ENCODE results near the gene OVOL1.
A peak's percentile ranks its signal among the peaks of the same experiment; 100 is the strongest.

The OVOL1 gene

DNA sequence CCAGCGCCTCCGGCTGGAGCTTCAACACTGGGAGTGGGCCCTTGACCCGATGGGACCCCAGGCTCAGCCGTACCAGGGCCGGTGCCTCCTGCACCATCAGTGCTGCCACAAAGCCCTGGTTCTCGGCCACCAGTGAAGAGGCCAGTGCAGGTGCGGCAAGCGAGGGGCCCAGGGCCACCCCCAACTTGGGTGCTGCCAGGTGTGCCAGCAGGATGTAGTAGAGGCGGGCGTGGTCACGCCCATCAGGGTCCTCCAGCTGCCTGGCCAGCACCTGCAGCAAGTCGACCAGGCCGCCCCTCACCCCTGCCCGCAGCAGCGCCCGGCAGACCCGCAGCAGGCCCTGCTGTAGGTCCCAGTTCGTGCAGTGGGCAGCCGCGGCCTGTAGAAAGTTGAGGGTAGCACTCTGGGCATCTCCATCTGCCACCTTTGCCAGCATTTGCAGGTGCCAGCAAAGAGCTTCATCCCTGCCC lies 8.4 kb upstream of the OVOL1 start:
- peak in 1 of 2 experiments; percentile 2 for DNase-seq

DNA sequence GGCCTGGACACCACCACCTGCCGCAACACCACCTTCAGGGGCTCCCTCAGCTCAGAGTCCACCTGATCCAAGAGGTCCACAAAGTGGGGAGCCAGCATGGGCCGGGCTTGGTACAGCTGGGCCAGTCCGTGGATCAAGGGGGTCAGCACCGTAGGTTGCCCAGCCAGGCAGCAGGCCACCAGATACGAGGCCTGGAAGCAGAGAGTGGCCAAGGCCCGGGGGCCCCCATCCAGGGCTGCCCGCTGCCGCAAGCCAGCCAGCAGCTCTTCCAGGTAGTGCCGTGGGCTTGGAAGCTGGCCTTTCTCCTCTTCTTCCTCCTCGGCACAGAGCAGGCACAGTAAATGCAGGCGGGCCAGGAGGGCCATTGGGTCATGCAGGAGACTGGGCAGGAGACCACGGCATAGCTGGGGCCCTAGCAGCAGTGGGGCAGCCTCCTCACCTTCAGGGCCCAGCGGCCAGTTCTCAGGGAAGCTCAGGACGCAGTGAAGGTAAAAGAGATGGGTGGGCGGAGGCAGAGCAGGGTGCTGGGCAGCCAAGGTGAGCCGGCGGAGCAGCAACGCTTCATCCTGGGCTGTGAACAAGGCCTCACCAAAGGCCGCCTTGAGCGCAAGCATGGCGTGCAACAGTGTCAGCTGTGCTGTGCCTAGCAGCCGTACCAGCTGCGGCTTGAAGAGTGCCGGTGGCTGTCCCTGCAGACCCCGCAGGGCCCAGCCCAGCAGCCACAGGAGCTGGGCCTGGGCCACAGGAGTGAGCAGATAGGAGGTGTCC lies 7.8 kb upstream of the OVOL1 start:
- peak in 1 of 2 experiments; percentile 2 for DNase-seq

DNA sequence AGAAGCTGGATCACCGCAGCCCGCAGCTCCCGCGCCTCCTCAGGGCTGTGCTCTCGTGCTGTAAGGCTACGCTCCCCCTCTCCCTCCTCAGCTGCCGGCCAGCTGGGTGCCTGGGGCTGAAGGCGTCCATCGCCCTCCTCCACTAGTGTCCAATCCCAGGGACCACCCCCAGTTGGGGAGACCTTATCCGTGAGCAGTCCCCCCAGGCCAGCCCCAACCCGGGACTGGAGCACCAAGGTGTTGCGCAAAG lies 7.3 kb upstream of the OVOL1 start:
- DNase-seq = no peak

DNA sequence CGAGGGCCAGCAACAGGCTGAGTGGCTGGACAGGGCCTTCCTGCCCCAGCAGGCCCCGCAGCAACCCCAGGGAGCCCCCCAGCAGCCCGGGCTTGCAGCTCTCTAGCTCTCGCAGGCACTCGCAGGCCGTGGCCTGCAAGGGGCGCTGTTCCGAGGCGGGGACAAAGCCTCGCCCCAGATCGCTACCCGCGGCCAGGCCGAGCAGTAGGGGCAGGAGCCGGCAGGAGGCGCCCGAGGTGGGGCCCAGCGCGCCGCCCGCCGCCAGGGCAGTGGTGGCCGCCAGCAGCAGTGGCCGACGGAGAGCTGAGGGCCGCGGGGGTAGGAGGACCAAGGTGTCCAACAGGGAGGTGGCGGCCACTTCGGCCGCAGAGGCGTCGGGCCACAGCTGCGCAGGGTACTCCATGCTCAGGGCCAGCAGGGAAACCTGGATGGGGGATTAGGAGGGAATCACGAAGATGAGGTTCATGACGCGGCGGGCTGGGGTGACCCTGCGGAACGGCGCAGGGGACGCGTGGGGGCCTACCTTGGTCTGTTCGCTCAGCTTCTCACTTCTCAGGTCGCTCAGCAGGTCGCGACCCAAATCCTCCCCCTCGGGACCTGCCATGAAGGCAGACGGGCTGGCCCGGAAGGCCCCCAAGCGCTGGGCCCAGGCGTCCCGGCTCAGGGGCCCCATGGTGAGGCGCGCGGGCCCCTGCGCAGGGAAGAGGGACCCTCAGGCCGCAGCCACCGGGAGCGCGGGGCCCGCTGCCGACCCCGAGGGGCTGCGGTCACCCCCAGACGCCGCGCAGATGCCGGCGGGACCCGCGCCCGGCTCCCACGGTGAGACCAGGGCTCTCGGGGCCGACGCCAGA lies 6.7 kb upstream of the OVOL1 start:
- DNase-seq = peak; percentile 85 to 88

DNA sequence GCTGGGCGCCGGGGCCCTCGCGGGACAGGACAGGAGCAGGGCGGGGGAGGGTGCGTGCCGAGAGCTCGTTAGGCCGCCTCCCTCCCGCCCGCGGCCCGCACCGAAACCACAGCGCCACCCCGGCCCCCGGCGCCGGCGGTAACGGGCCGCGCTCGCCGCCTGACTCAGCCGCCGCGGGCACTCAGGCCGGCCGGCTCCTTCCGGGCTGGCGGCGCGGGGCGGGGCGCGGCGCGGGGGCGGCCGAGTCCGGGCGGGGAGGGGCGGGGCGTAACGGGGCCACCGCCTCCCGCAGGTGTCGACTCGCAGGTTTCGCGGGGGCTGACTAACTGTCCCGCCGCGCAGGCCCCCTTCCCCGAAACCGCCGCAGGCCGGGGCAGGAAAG lies 6.1 kb upstream of the OVOL1 start, which contains the start of gene AP5B1:
TSS of gene AP5B1 (minus strand) at position 207 of the 382 bp plus-strand sequence. CDS start 385 bp downstream, outside the sequence.
- DNase-seq = peak; percentile 75

DNA sequence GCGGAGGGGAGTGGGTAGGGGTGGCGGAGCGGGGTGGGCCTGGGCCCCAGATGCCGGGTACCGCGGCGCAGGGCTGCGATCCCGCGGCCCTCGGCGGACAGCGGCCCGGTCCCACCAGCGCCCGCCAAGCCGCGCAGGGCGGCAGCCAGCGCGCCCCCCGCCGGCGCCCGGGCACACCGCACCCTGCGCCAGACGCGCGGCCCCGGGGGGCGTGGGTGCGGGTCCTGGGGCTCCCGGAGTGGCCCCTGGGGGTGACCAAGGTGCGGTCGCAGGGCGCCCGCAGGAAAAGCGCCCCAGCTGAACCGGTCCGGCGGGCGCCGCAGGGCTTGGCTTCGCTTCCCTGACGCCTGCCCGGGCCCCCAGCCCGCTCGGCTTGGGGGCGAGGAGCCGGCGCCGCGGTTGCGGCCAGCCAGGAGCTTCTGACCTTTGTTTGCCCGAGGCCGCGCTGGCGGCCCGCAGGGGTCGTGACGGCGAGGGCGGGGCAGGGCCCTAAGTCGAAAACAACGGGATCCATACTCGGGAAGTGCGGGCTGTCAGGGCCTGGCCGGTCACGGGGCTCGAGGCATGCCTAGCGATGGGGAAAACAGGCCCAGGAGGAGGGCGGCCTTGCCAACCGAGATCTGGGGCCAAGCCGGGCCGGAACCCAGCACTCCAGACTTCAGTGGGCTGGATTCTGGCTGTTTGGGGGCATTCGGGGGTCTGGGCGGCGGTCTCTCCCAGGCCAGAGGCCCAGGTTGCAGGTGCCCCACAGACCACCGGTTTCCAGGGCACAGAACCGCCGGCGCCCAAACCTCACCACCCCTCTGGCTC lies 5.5 kb upstream of the OVOL1 start:
- DNase-seq = no peak

DNA sequence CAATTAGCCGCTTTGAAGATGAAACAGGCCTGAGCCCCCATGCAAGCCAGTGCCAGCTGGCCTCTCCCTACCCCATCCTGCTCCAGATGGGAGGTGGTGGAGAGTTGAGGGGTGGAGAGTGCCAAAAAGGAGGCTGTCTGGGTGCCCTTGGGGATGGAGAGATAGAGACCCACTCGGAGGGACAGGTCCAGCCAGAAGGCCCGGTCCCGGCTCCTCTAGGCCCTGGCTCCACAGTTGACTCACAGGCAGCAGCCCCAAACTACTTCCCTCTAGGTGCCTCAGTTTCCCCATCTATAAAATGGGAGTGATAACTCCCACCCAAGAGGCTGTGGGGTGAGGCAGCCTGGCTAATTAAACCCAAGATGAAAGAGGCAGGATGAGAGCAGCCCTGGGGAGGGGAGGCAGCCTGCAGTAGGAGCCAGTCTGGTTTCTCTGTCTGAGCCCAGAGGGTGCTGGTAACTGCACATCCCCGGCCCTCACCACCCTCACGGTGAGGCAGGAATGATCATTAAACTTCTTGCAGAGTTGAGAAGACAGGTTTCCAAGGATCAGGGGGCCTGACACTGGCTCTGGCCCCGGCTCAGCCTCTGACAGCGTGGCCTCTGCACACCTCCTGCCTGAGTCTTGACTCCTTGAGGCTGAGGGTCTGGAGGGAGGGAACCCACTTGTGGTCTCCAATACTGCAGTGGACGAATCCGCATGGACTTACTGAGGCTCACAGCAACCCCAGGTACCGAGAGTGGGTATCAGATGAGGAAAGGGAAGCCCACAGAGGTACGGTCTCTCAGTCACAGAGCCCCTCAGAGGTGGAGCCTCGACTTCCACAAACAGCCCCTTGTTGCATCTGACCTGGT lies 4.7 kb upstream of the OVOL1 start:
- peak in 1 of 2 experiments; percentile 4 for DNase-seq

DNA sequence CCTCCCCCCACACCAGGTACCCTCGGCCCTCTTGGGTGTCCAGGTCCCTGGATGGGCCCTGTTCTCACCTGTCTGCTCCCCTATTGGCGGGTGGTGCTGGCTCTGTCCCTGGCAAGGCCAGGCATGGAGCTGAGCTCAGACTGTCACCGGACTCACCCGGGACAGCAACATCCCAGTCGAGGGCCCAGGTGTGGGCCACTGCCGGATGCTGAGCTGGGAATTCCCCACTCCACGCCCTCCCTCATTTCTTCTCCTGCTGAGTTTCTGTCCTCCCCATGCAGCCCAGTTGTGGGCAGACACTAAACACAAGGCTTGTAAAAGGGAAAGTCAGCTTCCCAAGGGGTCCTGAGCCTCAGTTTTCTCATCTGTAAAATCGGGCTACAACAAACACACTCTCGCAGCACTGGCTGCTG lies 4.0 kb upstream of the OVOL1 start:
- no peak for DNase-seq

DNA sequence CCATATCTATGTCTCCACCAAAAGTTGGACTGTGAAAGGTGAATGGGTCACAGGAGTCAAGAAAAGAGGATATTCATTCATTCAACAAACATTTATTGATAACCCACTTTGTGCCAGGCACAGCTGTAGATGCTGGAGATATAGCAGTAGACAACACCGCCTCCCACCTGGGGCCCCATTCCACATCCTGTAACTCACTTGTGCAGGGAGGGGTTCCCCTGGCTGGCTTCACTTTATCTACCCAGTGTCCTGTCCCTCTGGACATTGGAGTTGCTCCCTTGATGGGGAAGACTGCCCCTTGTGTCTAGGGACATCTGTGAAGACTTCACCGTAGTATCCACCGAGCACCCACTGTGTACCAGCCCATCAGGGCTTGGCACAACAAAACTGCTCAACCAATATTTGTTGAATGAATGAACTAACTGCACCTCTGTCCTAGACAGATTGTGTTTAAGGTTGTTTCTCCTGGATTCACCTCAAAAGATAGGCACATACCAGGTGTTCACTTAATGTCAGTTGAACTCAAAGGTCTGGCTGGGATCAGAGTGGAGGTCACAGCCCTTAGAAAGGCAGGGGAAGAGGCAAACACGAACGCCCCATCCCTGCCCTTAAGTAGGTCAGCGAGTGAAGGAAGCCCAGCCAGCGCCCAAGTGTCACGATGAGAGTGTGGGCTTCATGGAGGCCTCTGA lies 1.4 kb upstream of the OVOL1 start:
- DNase-seq = no peak

DNA sequence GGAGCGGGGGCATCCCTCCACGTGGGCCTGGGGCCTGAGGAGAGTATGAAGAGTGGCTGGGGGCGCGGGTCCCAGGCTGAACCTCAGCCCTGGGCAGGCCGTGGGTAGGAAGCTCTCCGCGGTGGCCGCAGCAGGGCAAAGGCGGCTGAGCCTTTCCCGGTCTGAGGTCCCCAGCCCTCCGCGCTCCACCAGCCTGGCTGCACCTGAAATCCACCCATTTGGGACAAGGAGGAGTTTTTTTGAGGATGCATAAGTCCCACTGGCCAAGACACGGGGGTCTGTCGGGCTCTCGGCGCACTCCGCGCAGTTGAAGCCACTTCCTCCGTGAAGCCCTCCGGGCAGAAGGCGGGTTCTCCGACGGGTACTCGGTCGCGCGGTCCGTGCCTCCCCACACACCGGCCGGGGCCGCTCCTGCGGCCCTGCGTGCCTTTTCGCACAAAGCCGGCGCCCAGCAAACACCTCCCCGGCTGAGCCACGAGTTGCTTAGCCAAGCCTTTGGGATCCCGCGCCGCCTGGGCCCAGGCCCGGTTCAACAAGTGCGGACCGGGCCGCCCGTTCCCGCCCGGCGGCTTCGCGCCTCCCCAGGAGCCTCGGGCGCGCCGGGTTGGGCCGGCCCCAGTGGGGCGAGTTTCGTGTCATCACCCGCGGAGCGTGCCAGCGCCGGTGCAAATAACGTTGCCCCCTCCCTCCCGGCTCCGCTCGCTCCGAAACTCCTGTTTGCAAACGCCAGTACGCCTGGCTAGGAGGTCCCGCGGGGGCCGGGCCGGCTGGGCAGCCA lies 666 bp upstream of the OVOL1 start:
- DNase-seq = no peak

DNA sequence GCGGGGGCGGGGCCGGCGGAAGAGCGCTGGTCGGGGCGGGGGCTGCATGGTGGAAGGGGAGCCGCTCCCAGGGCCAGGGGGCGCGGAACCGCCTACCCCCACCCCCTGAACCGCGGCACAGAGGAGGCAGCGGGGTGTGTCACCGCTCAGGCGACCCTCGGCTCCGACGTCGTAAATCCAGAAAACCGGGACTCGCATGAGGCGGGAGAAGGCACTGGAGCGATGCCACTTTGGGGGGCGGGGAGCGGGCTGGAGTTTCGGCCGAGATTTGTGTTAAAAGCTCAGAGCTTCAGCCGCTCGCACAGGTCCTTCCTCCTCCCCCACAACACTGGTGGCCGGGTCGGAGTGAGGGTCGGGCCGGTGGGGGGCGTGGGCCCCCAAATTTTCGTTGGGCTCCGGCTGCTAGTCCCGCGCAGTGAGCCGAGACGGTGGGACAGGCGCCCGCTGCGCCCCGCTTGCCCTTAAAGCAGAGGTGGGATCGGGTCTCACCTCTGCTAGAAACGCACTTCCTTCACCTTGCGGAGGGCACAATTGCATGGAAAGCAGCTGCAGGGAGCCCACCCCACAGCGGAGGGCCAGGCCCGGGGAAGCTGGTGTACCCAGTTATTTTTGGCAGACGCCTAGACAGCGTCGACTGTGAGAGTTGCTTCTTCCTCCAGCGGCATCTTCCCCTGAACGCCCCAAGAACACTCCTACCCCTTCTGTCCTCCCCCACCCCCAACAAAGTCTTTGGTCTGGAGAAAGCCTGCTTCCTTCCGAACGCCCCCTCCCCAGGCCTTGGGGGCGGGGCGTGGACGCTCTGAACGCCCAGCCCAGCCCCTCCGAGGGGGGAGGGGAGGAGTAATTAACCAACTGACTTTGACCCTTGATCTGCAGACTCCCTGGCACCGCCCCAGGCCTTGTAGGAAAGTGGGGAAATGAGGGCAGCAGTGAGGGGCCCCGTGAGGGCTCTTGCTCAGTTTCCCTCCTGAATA lies 1.1 kb downstream of the OVOL1 start:
- no peak for DNase-seq

DNA sequence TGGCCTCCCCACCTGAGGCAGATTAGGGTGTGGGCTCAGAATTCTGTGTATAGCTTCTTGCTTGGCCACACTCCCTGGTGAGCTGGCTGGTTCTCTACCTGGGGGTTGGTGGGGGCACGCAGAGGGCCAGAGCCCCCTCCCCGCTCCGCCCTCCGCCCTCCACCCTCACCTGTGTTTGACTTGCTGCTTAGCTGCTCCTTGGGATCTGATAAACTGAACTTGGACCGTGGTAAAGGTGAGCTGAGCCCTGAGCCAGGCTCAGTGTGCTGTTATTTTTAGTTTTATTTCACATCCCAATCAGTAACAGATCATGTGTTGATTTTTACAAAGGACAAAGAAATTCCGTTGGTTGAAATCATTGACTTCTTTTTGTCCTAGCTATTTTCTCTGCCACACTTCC lies 2.0 kb downstream of the OVOL1 start:
- DNase-seq = no peak

DNA sequence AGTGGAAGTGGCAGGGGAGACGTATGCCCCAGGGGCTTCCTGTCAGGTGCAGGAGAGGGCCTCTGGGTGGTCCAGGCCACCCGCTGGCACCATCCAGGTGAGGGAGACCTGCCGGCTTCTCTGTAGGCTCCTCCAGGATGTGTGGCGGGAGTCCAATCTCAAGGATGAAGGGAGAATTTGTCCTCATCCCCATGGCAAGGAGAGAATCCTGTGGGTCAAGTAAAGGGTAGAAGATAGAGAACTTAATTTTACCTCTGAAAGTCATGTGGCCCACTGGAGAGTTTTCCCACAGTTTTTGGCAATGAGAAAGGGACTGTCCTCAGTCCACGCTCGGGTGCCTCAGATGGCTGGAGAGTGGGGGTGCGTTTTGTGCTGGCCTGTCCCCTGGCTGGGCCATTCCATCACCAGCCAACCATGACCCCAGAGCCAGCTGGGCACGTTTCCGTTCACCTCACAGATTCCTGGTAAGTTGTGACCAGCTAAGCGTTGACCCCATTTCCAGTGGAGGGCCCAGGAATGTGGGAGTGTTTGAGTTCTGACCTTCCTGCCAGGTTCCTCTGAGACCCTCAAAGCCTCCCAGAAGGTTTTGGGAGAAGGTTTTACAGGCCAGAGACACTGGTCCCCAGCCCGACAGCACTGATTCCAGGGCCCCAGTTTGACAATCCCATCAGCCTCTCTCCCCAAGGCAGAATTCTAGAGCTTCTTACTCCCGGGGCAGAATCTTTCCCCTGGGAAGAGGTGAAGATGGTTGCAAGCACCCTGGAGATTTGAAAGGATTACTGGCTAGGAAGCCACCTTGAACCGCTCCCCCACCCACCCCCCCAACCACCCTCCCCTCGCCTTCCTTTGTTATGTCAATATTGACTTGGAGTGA lies 2.6 kb downstream of the OVOL1 start:
- no peak for DNase-seq

DNA sequence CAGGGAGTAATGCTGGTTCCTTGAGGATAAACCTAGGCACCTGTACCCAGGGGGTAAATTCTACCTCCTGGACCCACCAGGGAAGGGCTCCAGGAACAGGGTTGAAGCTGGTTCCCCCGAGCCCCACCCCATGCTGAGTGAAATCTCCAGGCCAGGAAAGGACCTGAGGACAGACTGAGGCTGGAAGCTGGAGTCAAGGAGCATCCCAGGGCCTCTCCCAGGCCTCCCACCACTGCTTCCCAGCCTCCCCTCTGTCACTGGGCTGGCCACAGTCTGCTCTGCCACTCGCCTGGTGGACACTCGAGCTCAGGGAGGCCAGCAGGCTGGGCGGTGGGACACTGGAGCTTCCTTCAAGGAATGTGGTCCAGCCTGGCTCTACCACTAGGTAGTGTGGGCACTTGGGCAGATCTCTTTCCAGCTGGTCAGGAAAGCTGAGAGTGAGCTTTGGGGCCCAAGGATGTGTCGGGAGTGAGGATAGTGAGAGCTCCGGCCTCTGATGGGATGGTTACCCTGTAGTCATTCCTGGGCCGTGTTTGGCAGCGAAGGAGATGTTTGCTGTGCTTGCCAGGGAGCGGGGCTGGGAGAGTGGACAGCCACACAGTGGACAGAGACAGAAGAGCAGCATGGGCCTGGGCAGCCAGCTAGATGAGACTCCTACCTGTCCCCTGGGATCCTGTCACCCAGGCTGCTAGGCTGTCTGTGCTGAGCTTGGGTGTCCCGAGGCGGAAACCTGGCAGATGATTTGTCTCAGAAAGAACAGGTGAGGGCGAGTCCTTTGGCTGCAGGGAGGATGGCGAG lies 3.4 kb downstream of the OVOL1 start:
- DNase-seq = no peak

DNA sequence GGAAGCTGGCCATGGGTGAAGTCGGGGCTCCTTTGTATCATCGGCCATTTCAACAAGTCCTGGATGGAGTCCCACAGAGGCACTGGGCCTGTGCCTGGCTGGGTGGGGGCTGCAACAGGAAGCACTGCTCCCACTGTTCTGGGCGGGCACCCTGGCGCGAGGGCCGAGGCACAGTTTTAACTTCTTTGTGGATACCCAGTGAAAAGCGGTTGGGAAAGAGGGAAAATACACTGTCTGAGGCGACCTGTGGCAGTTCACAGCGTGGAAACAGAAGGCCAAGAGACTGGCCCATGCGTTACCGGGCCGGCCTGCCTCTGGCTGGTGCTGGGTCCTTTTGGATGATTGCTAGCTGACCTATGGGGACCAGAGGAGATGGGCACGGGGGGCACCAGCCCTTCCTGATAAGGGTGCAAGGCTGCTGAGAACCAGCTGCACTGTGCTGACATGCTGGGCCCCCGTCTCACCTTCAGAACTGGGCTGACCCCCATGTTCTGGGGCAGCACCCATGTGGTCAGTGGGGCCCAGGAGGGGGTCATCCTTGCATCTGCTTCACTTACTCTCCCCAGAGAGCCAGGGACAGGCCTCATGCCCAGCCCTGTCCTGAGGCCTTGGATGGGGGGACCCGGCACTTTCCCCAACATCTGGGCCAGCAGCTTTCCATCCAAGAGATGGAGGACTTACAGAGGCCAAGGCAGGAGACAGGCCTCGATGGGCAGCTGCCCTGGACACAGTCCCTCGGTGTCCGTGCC lies 4.2 kb downstream of the OVOL1 start:
- DNase-seq = no peak

DNA sequence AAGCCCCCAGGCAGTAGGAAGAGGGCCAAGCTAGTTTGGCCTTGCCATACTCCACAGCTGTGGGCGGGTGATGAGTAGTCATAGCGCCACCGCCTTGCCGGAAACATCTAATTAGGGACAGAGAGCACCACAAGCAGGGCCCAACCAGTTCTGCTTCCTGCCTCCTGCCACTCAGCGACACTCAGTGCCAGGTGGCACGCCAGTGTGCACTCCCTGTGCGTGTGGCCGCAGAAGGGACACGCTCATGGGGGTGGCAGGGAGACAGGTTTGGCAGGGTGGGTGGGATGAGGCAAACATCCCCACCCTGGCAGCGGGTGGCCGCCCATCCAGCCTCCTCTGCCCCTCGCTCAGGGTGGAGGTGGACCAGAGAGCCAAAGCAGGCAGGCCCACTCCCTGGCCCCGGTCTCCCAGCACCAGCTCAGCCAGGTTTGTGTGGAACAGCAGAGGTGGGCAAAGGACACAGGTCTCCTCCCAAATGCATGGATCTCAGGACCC lies 4.9 kb downstream of the OVOL1 start:
- peak; percentile 64 to 74 for DNase-seq

DNA sequence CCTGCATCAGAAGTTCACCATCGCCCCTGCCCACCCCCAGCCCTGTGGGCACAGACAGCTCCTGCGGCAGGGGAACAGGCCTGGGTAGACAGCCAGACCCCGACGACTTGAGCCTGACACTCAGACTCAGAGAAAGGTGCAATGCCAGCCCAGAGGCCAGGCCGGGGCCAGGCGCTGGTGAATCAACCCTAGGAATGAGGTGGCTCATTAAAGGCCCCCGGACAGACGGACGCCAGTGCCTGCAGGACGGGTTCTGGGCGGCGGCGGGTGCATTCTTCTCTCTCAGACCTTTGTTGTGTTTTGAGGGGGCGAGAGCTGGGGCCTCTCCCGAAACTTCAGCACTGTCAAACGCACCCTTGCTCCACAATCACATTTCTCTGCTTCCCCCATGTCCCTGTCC lies 5.6 kb downstream of the OVOL1 start:
- no peak for DNase-seq
